GM12801 (cell line): Measurements from ENCODE around the gene WFS1.

Experiments
- CTCF ChIP-seq: IDR thresholded peaks from one replicate; pipeline ENCODE4 v1.5.1; 2011; ENCODE audit warnings: control low read depth; ENCODE audit not compliant: insufficient read length; ENCODE audit errors: extremely low read depth

WFS1 gene

GRCh38 chr4:6278801-6279197 is 9.1 kb downstream of the WFS1 start:
- no peak for TF ChIP-seq CTCF

- TF ChIP-seq CTCF = no peak
Measured at GRCh38 chr4:6279582-6280289, 10.1 kb downstream of the WFS1 start.

GRCh38 chr4:6280365-6280996 is 10.8 kb downstream of the WFS1 start:
- TF ChIP-seq CTCF = no peak

- no peak for TF ChIP-seq CTCF
Measured at GRCh38 chr4:6281436-6282313, 12.0 kb downstream of the WFS1 start.

GRCh38 chr4:6282314-6282771 is 12.7 kb downstream of the WFS1 start:
- no peak for TF ChIP-seq CTCF

- no peak for TF ChIP-seq CTCF
Measured at GRCh38 chr4:6283282-6283681, 13.6 kb downstream of the WFS1 start.

GRCh38 chr4:6287017-6287788 is 17.6 kb downstream of the WFS1 start:
- TF ChIP-seq CTCF = no peak
